ENCODE data around the gene INTS13. TPM values are rescaled to one million over a fixed set of nuclear protein-coding genes. Genes with fewer than 3 reads are reported as not detected.

Gene INTS13
- total and polyA plus RNA-seq, 2 of the 8 experiments (the other 6 are each of a cell fraction or from before 2014, with no cell fraction given), result 20.5 to 58.2 TPM

- no peak for TF ChIP-seq CHD7 (IDR thresholded peaks at IDR 0.05; ENCODE audit: insufficient replicate concordance, low read length)
- no peak for TF ChIP-seq TAF1 (IDR thresholded peaks at IDR 0.05; ENCODE audit: low read depth, low read length)
- no peak for TF ChIP-seq FOSL1 (IDR thresholded peaks at IDR 0.05; ENCODE audit: insufficient read depth, low read depth, low read length)
Observed at GRCh38 chr12:26890784-26891183, 47.0 kb downstream of the INTS13 start (continued).
